Endothelial cell (in vitro differentiated cells): Measurements from ENCODE around the gene DGCR8. TPM values are rescaled to one million over a fixed set of nuclear protein-coding genes. Genes with fewer than 3 reads are reported as not detected.

Source experiments
- DNase-seq: peaks from one replicate; pipeline ENCODE4 v3.0.0; 2021; ENCODE audit warnings: low spot score
- H3K27ac Mint-ChIP-seq: one replicate; pipeline ENCODE4 v1.8.0; 2021; ENCODE audit warnings: mixed read lengths, inconsistent platforms; ENCODE audit not compliant: unreplicated experiment
- H3K27me3 Mint-ChIP-seq: one replicate; pipeline ENCODE4 v1.8.0; 2021; ENCODE audit warnings: mild to moderate bottlenecking, moderate library complexity, mixed read lengths, inconsistent platforms; ENCODE audit not compliant: unreplicated experiment
- H3K36me3 Mint-ChIP-seq: one replicate; pipeline ENCODE4 v1.8.0; 2021; ENCODE audit warnings: mild to moderate bottlenecking, low read depth, mixed read lengths, inconsistent platforms; ENCODE audit not compliant: unreplicated experiment
- H3K4me1 Mint-ChIP-seq: one replicate; pipeline ENCODE4 v1.8.0; 2021; ENCODE audit warnings: mild to moderate bottlenecking, mixed read lengths, inconsistent platforms; ENCODE audit not compliant: unreplicated experiment
- H3K4me3 Mint-ChIP-seq: one replicate; pipeline ENCODE4 v1.8.0; 2021; ENCODE audit warnings: mild to moderate bottlenecking, mixed read lengths, inconsistent platforms; ENCODE audit not compliant: unreplicated experiment
- H3K9me3 Mint-ChIP-seq: one replicate; pipeline ENCODE4 v1.8.0; 2021; ENCODE audit warnings: mixed read lengths, inconsistent platforms; ENCODE audit not compliant: unreplicated experiment
- CTCF ChIP-seq: fragments of 200-600 bp; sonication (generic); IDR thresholded peaks from one replicate; pipeline ENCODE4 v1.5.0; 2021; ENCODE audit warnings: antibody characterized with exemption; ENCODE audit not compliant: unreplicated experiment
- total RNA-seq: library from RNA; stranded (reverse); fragmentation: NEBNext Ultra II Directional; extraction: Animal tissue kit (Norgen Biotek cat#: 25700); gene quantifications from one replicate; pipeline ENCODE4 v1.2.1, GENCODE V29; 2021; ENCODE audit not compliant: unreplicated experiment

The DGCR8 gene
- total RNA-seq, 1 donor from 2014 or later: 46.6 TPM

- Mint-ChIP-seq H3K9me3 (no peaks in the 10 kb centered on the region), H3K4me3 (no peak overlapping the region), H3K27me3 (no peaks in the 10 kb centered on the region), H3K27ac (no peak overlapping the region), H3K36me3 (peaks cover 23% of the 10 kb centered on the region), H3K4me1 (no peaks in the 10 kb centered on the region)
- DNase-seq: no peak
- no peak for TF ChIP-seq CTCF
These were observed 36.1 kb upstream of the DGCR8 start for GRCh38 chr22:20043997-20044342.

GRCh38 chr22:20044495-20045151 is 35.4 kb upstream of the DGCR8 start:
- DNase-seq: no peak
- no peaks in the 10 kb centered on the region for H3K27me3 Mint-ChIP-seq
- no peak for TF ChIP-seq CTCF
- H3K4me1 Mint-ChIP-seq: no peaks in the 10 kb centered on the region
- H3K9me3 Mint-ChIP-seq: no peaks in the 10 kb centered on the region
- H3K36me3 Mint-ChIP-seq: peaks cover 26% of the 10 kb centered on the region
- H3K4me3 Mint-ChIP-seq: no peak overlapping the region
- H3K27ac Mint-ChIP-seq: no peak overlapping the region

- TF ChIP-seq CTCF: no peak
- no peak for DNase-seq
These were observed 33.3 kb upstream of the DGCR8 start for GRCh38 chr22:20046730-20047129.

GRCh38 chr22:20051927-20052308 is 28.1 kb upstream of the DGCR8 start:
- DNase-seq: no peak
- no peak for TF ChIP-seq CTCF
- Mint-ChIP-seq H3K36me3 (peaks cover 16% of the 10 kb centered on the region), H3K4me1 (no peaks in the 10 kb centered on the region), H3K27ac (no peak overlapping the region), H3K9me3 (no peaks in the 10 kb centered on the region), H3K4me3 (no peak overlapping the region), H3K27me3 (no peaks in the 10 kb centered on the region)

More at GRCh38 chr22:20046730-20047129, 33.3 kb upstream of the DGCR8 start:
- Mint-ChIP-seq H3K9me3 (no peaks in the 10 kb centered on the region), H3K27ac (no peak overlapping the region), H3K36me3 (peaks cover 20% of the 10 kb centered on the region), H3K4me3 (peak overlapping the region; percentile 81), H3K27me3 (no peaks in the 10 kb centered on the region), H3K4me1 (no peaks in the 10 kb centered on the region)

- Mint-ChIP-seq H3K9me3 (no peaks in the 10 kb centered on the region), H3K27me3 (no peaks in the 10 kb centered on the region), H3K36me3 (peaks cover 16% of the 10 kb centered on the region), H3K27ac (no peak overlapping the region), H3K4me3 (no peak overlapping the region), H3K4me1 (no peaks in the 10 kb centered on the region)
- no peak for DNase-seq
- TF ChIP-seq CTCF: no peak
These were observed 27.5 kb upstream of the DGCR8 start for GRCh38 chr22:20052309-20053259.
